Measurements from ENCODE around the gene ARFGAP2.

The ARFGAP2 gene

GRCh38 chr11:47166368-47166767, 10.3 kb downstream of the ARFGAP2 start:
- DNase-seq = no peak

GRCh38 chr11:47165253-47165840, 11.3 kb downstream of the ARFGAP2 start:
- DNase-seq = no peak

- DNase-seq = no peak
These were observed 12.4 kb downstream of the ARFGAP2 start for GRCh38 chr11:47164321-47164720.

GRCh38 chr11:47163898-47164297, 12.8 kb downstream of the ARFGAP2 start:
- DNase-seq = no peak

GRCh38 chr11:47163193-47163592, 13.5 kb downstream of the ARFGAP2 start:
- no peak for DNase-seq

GRCh38 chr11:47162426-47162825, 14.3 kb downstream of the ARFGAP2 start:
- DNase-seq = no peak

GRCh38 chr11:47161890-47162289, 14.8 kb downstream of the ARFGAP2 start:
- no peak for DNase-seq

- peak; percentile 71 for DNase-seq
These were observed 15.4 kb downstream of the ARFGAP2 start for GRCh38 chr11:47161134-47161854.

- DNase-seq = no peak
These were observed 15.9 kb downstream of the ARFGAP2 start for GRCh38 chr11:47160753-47161133.

GRCh38 chr11:47158242-47158641, 18.4 kb downstream of the ARFGAP2 start:
- DNase-seq = no peak

- DNase-seq = no peak
These were observed 18.9 kb downstream of the ARFGAP2 start for GRCh38 chr11:47157805-47158204.

- DNase-seq = no peak
These were observed 19.7 kb downstream of the ARFGAP2 start for GRCh38 chr11:47156951-47157350.

- no peak for DNase-seq
These were observed 20.3 kb downstream of the ARFGAP2 start for GRCh38 chr11:47156333-47156732.

- DNase-seq = no peak
These were observed 20.8 kb downstream of the ARFGAP2 start for GRCh38 chr11:47155879-47156278.

GRCh38 chr11:47154616-47155570, 21.8 kb downstream of the ARFGAP2 start:
- no peak for DNase-seq

GRCh38 chr11:47152953-47153950, 23.4 kb downstream of the ARFGAP2 start:
- peak; percentile 87 for DNase-seq

GRCh38 chr11:47152126-47152952, 24.3 kb downstream of the ARFGAP2 start:
- no peak for DNase-seq

- no peak for DNase-seq
These were observed 26.9 kb downstream of the ARFGAP2 start for GRCh38 chr11:47149782-47150181.

- DNase-seq = no peak
These were observed 27.7 kb downstream of the ARFGAP2 start for GRCh38 chr11:47148903-47149531.

- no peak for DNase-seq
These were observed 28.4 kb downstream of the ARFGAP2 start for GRCh38 chr11:47148270-47148669.

GRCh38 chr11:47147681-47148080, 29.0 kb downstream of the ARFGAP2 start:
- no peak for DNase-seq
